AG04450 (cell line): ENCODE results near the gene FABP6. TPM values are rescaled to one million over a fixed set of nuclear protein-coding genes. Genes with fewer than 3 reads are reported as not detected.

ENCODE experiments used
- CTCF ChIA-PET: fragments of 300-600, 350-600 bp; formaldehyde crosslinking; extraction: SDS; loops from one replicate; lab custom pipeline; 2022; ENCODE audit warnings: antibody characterized with exemption, inconsistent platforms; lab: Charles Lee
- POLR2A ChIA-PET: fragments of 350-600 bp; formaldehyde crosslinking; extraction: SDS; loops from one replicate; lab custom pipeline; 2021; ENCODE audit warnings: antibody characterized with exemption, inconsistent platforms; lab: Yijun Ruan, JAX
- DNase-seq: peaks from one replicate; pipeline ENCODE4 v3.0.0-alpha.2; 2011; ENCODE audit warnings: low read depth, low spot score
- H3K27ac ChIP-seq: one replicate; pipeline ENCODE4 v1.5.1; 2012; ENCODE audit warnings: low read depth, low read length, control low read depth
- H3K27me3 ChIP-seq: one replicate; pipeline ENCODE4 v1.6.0; 2012; ENCODE audit warnings: low read length; ENCODE audit not compliant: control insufficient read depth, insufficient read depth
- H3K4me3 ChIP-seq: 2 replicates; pipeline ENCODE4 v1.5.1; 2011; ENCODE audit warnings: mild to moderate bottlenecking, low read depth, low read length, control low read depth
- H3K9me3 ChIP-seq: 2 replicates; pipeline ENCODE4 v1.5.1; 2012; ENCODE audit warnings: low read length; ENCODE audit not compliant: control insufficient read depth, insufficient read depth
- polyA plus RNA-seq: library from polyadenylated mRNA; depleted of rRNA; stranded (reverse); fragments of >200 nt; gene quantifications from 2 replicates; pipeline ENCODE4 v1.2.3, GENCODE V29; 2011
- TF ChIP-seq, protein P1 (sequence below): IDR thresholded peaks from 2 replicates; pipeline ENCODE4 v1.5.1; 2011; ENCODE audit warnings: low read depth, low read length, control low read depth, inconsistent platforms

Gene FABP6
- polyA plus RNA-seq, 1 experiment, result not detected

DNA sequence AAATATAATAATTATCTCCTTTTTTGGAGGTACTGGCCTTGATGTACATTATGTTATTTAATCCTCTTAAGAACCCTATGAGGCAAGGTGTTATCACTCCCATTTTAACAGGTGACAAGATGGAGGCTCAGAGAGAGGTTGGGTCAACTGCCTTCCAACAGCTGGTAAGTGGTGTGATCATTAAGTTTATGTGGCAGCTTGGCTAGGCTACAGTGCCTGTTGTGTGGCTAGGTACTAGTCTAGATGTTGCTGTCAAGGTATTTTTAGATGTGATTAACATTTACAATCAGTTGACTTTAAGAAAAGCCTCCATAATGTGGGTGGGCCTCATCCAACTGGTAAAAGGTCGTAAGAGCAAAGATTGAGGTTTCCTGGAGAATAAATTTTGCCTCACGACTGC lies 21.5 kb downstream of the FABP6 start:
- no peak for DNase-seq

DNA sequence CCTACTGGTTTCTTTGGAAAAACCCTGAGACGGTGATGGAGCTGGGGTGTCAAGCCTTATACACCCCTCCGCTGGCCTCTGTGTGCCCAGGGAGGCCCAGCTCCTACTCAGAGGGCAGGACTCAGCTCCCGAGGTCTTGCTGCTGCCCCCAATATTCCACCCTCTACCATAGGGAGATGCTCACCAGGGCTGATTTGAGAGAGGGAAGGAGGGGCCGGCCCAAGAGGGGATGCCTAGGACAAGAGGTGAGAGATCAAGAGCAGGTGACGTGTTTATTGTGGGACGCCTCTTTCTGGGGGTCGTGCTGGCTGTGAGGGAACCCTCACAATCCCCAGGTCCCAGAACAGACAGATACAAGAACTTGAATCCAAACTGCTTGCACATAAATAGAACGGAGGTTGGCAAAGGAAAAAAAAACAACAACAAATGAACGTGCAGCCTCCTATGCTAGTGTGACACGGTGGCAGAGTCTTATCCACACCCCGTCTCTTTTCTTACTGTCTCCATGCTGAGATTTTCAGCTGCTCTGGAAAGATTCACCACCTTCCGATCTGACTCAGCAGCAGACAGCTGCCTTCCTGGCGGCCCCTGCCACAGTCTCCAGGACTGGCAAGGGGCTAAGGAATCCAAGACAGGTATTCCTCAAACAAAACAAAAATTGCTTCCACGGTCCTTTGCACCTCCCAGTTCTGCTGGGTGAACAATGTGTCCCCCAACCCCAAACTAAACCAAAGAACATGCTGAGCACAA lies 22.3 kb downstream of the FABP6 start:
- TF ChIP-seq, protein P1, sequence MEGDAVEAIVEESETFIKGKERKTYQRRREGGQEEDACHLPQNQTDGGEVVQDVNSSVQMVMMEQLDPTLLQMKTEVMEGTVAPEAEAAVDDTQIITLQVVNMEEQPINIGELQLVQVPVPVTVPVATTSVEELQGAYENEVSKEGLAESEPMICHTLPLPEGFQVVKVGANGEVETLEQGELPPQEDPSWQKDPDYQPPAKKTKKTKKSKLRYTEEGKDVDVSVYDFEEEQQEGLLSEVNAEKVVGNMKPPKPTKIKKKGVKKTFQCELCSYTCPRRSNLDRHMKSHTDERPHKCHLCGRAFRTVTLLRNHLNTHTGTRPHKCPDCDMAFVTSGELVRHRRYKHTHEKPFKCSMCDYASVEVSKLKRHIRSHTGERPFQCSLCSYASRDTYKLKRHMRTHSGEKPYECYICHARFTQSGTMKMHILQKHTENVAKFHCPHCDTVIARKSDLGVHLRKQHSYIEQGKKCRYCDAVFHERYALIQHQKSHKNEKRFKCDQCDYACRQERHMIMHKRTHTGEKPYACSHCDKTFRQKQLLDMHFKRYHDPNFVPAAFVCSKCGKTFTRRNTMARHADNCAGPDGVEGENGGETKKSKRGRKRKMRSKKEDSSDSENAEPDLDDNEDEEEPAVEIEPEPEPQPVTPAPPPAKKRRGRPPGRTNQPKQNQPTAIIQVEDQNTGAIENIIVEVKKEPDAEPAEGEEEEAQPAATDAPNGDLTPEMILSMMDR, result no peak
- Histone ChIP-seq H3K9me3 (no peaks in the 10 kb centered on the region), H3K27ac (no peak overlapping the region), H3K4me3 (no peak overlapping the region), H3K27me3 (no peaks in the 10 kb centered on the region)
- ChIA-PET CTCF (no interaction called here), POLR2A (no interaction called here)
- DNase-seq, result no peak

More for the DNA sequence above, 21.5 kb downstream of the FABP6 start:
- CTCF ChIA-PET, result no interaction called here
- TF ChIP-seq, protein P1, result no peak
- Histone ChIP-seq H3K27me3 (no peaks in the 10 kb centered on the region), H3K9me3 (no peaks in the 10 kb centered on the region), H3K4me3 (no peak overlapping the region), H3K27ac (no peak overlapping the region)
- POLR2A ChIA-PET, result no interaction called here

DNA sequence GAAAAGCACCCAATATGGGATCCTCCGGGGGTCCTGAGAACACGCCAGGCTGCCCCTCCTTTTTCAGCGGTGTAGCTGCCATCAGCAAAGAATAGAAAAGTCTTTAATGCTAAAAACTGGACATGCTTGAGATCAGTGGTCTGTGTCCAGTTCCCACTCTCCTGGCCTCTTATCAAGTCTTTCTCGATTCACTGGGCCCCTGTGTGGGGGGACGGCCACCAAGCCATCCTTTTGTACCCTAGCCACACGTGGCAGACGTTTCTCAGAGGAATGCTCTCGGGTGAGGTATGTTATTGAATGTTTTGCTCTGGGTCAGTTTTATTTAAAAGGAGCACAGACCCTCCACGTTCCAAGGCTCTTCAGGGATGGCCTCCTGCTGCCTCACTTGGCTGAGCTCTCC lies 23.6 kb downstream of the FABP6 start:
- Histone ChIP-seq H3K27me3 (no peaks in the 10 kb centered on the region), H3K9me3 (no peaks in the 10 kb centered on the region), H3K4me3 (no peak overlapping the region), H3K27ac (no peak overlapping the region)
- CTCF ChIA-PET, result no interaction called here
- TF ChIP-seq, protein P1, result no peak
- POLR2A ChIA-PET, result no interaction called here
- no peak for DNase-seq

DNA sequence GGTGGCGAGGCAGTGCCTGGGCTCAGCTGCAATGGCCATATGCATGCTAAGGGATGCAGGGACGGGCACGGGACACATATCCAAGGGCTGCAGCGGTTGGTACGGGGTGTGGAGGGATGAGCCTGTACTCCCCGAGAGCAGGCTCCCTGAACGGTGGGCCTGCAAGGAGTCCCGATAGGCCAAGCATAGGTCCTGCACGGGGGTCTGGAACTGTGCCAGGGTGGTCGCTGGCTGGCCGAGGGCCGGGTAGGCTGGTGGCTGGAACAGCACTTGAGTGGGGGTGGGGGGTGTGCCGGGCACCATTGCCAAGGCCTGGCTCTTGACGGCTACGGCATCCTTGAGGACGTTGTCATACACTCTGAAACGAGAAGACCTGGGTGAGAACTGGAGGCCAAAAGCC lies 24.1 kb downstream of the FABP6 start:
- Histone ChIP-seq H3K27me3 (no peaks in the 10 kb centered on the region), H3K9me3 (no peaks in the 10 kb centered on the region), H3K27ac (no peak overlapping the region), H3K4me3 (no peak overlapping the region)
- CTCF ChIA-PET, result no interaction called here
- no peak for DNase-seq
- POLR2A ChIA-PET, result no interaction called here
- TF ChIP-seq, protein P1, result no peak

DNA sequence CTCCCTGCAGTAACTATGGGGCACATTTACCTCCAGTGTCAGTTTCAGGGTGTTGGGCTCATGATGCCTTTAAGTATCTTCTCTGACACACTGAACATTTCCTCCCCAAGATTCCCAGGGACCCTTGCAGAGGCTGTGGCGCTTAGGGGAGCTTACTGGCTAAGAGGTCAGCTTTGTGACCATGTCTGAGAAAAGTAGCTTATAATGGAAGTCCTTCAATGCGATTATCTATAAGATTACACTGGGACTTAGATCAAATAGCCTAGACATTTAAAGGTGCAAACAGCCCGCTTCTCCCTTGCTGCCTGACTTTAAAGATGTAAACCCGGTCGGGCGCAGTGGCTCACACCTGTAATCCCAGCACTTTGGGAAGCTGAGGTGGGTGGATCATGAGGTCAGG lies 25.4 kb downstream of the FABP6 start:
- H3K27me3 ChIP-seq, result no peaks in the 10 kb centered on the region
- POLR2A ChIA-PET, result interaction anchor here (0.6 to 1.1 kb wide), 3 partner anchors 146 to 1233 kb away, joined by 4 to 7 read pairs (median 5); no protein-coding TSS in a partner anchor
- H3K4me3 ChIP-seq, result no peak overlapping the region
- no peak for DNase-seq
- TF ChIP-seq, protein P1, result no peak
- H3K27ac ChIP-seq, result no peak overlapping the region
- no peaks in the 10 kb centered on the region for H3K9me3 ChIP-seq
- CTCF ChIA-PET, result no interaction called here
